ENCODE data around the gene HS6ST2.

GRCh38 chrX:132860200-132860599, 98.2 kb downstream of the HS6ST2 start:
- TF ChIP-seq MYC (IDR thresholded peaks at IDR 0.05; ENCODE audit: insufficient read depth, insufficient read length, insufficient replicate concordance, low read length, severe bottlenecking), result no peak
- TF ChIP-seq SMC3 (IDR thresholded peaks at IDR 0.05; ENCODE audit: borderline replicate concordance, low read length), result no peak
- no peak for TF ChIP-seq HDGF (IDR thresholded peaks at IDR 0.05)
- no peak for TF ChIP-seq NFYA (IDR thresholded peaks at IDR 0.05; ENCODE audit: borderline replicate concordance, low read depth, low read length)
- TF ChIP-seq CHD2 (IDR thresholded peaks at IDR 0.05; ENCODE audit: borderline replicate concordance, low read depth, low read length), result no peak
- TF ChIP-seq YY1 (IDR thresholded peaks at IDR 0.05; ENCODE audit: low read depth, low read length), result no peak
- TF ChIP-seq CTCF (IDR thresholded peaks at IDR 0.05 in 2 of 3, conservative IDR thresholded peaks at IDR 0.05 in 1 of 3; ENCODE audit: control insufficient read depth in 2 of 3, extremely low read depth in 1 of 3, insufficient read depth in 1 of 3, low read depth in 3 of 3, low read length in 3 of 3), result no peak
- TF ChIP-seq POLR2AphosphoS5 (IDR thresholded peaks at IDR 0.05; ENCODE audit: low read length), result no peak
- TF ChIP-seq BCL11A (IDR thresholded peaks at IDR 0.05; ENCODE audit: low read depth, low read length), result no peak
- no peak for TF ChIP-seq HDAC6 (IDR thresholded peaks at IDR 0.05; ENCODE audit: unreplicated experiment)
- TF ChIP-seq NFIC (IDR thresholded peaks at IDR 0.05; ENCODE audit: low read depth, low read length), result no peak
- TF ChIP-seq KDM1A (IDR thresholded peaks at IDR 0.05; ENCODE audit: borderline replicate concordance), result no peak
- no peak for TF ChIP-seq RAD21 (IDR thresholded peaks at IDR 0.05; ENCODE audit: insufficient read depth, low read depth, low read length)

Measured in GM12878 (cell line).